Measurements from ENCODE around the gene RFESD.
A peak's percentile ranks its signal among the peaks of the same experiment; 100 is the strongest.

DNA sequence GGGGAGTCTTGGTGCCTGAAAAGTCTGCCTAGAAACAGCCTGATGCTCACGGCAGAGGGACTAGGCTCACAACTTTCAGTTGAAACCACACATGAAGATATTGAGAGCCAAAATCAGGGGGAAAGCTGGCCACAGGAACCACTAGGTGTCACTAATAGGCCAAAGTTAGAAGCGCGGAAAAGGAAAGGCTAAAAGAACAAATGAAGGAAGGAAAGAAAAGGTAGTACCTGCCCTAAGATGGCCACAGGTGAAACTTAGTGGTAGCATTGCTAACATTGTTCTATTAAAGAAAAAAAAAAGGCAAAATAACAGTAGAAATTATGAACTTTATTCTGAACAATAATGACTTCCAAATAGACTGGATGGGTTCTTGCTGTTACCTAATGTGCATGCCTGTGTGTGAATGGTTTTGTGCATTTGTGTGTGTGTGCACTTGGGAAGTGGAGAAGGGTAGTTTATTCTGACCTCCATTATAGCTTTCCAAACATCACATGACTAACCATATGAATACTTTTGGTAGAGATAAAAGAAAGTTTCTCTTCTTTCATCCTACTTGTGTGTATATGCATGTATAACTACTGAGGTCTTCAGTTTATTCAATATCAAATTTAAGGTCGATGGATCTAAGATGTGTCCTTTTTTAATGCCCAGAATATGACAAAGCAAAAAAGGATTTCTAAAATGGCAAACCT is 2.1 kb upstream of the RFESD start:
- TF ChIP-seq, protein P1, sequence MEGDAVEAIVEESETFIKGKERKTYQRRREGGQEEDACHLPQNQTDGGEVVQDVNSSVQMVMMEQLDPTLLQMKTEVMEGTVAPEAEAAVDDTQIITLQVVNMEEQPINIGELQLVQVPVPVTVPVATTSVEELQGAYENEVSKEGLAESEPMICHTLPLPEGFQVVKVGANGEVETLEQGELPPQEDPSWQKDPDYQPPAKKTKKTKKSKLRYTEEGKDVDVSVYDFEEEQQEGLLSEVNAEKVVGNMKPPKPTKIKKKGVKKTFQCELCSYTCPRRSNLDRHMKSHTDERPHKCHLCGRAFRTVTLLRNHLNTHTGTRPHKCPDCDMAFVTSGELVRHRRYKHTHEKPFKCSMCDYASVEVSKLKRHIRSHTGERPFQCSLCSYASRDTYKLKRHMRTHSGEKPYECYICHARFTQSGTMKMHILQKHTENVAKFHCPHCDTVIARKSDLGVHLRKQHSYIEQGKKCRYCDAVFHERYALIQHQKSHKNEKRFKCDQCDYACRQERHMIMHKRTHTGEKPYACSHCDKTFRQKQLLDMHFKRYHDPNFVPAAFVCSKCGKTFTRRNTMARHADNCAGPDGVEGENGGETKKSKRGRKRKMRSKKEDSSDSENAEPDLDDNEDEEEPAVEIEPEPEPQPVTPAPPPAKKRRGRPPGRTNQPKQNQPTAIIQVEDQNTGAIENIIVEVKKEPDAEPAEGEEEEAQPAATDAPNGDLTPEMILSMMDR (IDR thresholded peaks at IDR 0.05; ENCODE audit: control extremely low read depth in 1 of 3, insufficient read depth in 1 of 3, low read depth in 1 of 3, low read length in 3 of 3), result peak in 2 of 3 experiments; percentile 73 to 80; a peak in 3 of 4 replicates
- TF ChIP-seq SIN3A (conservative IDR thresholded peaks at IDR 0.05 in 1 of 2, IDR thresholded peaks at IDR 0.05 in 1 of 2; ENCODE audit: low read depth in 1 of 2, low read length in 2 of 2) (no peak), SRF (IDR thresholded peaks at IDR 0.05; ENCODE audit: low read depth, low read length) (no peak), POLR2A (IDR thresholded peaks at IDR 0.05; ENCODE audit: control extremely low read depth in 1 of 2, low read depth in 2 of 2, low read length in 2 of 2) (no peak), TCF12 (IDR thresholded peaks at IDR 0.05; ENCODE audit: low read depth, low read length) (no peak), NRF1 (IDR thresholded peaks at IDR 0.05; ENCODE audit: low read depth, low read length) (no peak)

All from H1 (cell line).